ENCODE data around the gene PIP5K1B.

The PIP5K1B gene

DNA sequence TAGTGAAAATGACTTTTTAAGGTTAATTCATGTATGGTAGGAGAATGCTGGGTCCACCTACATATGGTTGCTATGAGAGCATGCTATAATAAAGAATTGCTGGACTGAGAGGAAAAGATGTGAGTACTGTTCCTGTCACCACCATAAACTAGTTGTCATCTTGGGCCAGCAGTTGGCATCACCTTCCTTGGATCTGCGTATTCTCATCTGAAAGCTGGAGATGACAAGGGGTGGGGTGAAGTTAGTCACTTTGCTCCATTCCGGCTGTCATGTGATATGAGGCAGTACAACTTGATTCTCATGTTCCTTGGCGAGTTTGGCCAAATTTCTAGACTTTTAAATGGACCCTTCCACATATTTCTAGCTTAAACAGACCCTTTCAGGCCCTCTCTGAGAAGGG lies 33.3 kb downstream of the PIP5K1B start:
- no peak for DNase-seq (ENCODE audit: low read depth in 2 of 2)

DNA sequence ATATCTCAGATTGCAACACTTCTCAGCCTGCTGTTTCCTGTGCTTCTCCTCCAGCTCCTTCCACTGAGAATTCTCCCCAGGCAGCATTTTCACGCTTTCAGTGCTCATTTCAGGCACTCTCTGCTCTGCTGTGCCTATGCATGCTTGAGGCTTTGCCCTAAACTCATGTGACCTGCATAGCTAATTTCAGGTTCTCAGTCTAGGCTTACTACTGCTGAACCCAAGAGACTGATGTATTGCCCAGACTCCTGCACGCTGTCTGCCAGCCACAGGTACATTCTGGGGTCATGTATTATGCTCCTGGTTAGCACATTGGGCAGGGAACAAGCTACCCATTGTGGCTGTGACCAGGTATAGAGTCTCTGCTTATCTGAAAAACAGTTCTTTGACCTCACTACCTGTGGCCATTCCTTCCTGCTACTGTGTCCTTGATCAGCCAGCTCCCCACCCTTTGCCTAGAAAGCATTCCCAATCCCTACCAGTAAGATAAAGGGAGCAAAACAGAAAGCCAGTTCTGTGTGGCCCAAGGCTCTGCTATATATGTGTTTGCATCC lies 34.7 kb downstream of the PIP5K1B start:
- no peak for DNase-seq (ENCODE audit: low read depth in 2 of 2)

- DNase-seq (ENCODE audit: low read depth in 2 of 2) = no peak
These were observed 35.5 kb downstream of the PIP5K1B start for GRCh38 chr9:68740561-68740960.

- no peak for DNase-seq (ENCODE audit: low read depth in 2 of 2)
These were observed 36.2 kb downstream of the PIP5K1B start for GRCh38 chr9:68741234-68741633.

DNA sequence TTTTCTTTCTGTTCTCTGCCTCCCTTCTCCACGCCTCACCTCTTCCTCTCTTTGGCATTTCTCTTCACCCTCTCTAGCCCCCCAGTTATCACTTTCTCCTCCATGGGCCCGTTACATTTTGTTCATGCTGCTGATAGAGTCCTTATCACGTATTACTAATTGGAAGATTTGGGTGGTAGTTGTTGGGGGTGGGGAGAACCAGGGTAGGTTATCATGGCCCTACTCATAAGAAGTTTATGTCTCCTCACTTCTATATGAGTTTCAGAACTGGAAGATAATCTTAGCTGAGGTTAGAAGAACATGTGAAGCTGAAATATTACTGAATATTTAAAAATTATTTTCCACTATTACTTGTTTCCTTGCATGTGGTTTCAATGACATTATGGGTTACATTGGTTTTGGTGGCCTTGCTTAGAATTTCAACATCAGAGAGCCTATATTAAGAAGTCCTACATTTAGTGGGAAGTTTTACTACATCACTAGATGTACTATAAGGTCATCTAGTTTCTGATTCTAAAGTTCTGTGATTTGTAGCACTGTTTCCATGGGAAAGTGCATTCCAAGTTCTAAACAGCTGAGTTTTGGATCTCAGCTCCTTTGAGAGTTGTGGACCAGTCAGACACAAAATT lies 36.8 kb downstream of the PIP5K1B start:
- no peak for DNase-seq (ENCODE audit: low read depth in 2 of 2)

GRCh38 chr9:68742333-68742730 lies 37.3 kb downstream of the PIP5K1B start:
- DNase-seq (ENCODE audit: low read depth in 2 of 2) = no peak

DNA sequence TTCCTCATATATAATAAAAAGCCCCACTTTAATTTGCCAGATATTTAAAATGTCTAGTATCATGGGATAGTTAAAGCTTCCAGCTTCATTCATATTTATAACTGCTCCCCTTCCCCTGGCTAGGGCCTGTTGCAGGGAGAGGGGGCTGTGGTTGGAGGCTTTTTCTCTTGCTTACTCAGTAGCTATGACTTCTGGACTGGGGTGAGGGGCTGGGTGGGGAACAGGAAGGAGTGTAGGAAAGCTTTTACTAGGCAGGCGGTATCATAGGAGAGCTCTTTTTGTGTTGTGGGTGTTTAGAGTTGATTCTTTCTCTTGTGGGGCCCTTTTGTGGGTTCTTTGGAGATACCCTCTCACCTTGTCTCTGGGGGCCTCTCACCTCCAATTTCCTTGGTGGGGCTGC lies 39.4 kb downstream of the PIP5K1B start:
- no peak for DNase-seq (ENCODE audit: low read depth in 2 of 2)

GRCh38 chr9:68746525-68746924 lies 41.5 kb downstream of the PIP5K1B start:
- no peak for DNase-seq (ENCODE audit: low read depth in 2 of 2)

DNA sequence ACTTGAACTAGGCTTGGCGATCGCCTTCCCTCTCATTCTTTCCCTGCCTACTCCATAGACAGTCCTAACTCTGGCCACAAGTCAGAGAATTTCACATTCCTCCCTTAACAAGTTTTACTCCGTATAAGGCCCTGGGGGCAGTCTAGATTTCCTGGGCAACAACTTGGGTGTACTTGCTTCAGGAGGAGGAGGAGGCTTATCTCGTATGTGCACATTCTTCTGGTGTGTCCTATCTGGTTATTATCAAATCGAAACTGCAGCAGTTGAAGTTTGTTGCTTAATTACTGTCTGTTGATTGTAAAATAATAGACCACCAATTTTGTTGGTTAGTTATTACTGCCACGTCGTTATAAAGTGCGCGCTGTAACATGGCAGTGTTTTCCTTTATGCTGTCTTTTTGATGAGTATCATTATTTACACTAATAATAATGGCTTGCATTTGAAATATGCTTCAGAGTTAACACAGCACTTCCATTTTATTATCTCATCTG lies 42.0 kb downstream of the PIP5K1B start:
- no peak for DNase-seq (ENCODE audit: low read depth in 2 of 2)

GRCh38 chr9:68749135-68749534 lies 44.1 kb downstream of the PIP5K1B start:
- DNase-seq (ENCODE audit: low read depth in 2 of 2) = no peak

DNA sequence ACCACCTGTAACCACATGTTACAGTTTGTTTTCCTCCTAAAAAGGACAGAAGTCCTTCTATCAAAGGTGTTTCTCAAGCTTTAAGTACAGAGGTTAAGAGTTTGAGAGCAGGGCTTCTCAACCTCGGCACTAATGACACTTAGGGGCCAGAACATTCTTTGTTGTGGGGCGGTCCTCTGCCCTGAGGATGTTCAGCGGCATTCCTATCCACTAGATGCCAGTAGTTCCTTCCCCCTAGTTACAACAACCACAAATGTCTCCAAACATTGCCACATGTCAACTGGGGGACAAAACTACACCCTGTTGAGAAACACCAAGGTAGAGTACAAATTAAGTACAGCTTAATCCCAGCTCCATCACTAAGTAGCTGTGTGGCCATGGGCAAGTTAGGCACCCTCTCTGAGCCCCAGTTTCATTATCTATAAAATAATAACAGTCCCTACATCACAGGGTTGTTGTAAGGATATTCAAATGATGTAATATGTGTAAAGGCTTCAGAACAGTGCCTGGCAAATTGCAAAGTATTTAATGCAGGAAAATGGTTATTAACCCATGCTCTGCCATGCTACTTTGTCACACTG lies 44.6 kb downstream of the PIP5K1B start:
- no peak for DNase-seq (ENCODE audit: low read depth in 2 of 2)

GRCh38 chr9:68750255-68750654 lies 45.2 kb downstream of the PIP5K1B start:
- DNase-seq (ENCODE audit: low read depth in 2 of 2) = no peak

DNA sequence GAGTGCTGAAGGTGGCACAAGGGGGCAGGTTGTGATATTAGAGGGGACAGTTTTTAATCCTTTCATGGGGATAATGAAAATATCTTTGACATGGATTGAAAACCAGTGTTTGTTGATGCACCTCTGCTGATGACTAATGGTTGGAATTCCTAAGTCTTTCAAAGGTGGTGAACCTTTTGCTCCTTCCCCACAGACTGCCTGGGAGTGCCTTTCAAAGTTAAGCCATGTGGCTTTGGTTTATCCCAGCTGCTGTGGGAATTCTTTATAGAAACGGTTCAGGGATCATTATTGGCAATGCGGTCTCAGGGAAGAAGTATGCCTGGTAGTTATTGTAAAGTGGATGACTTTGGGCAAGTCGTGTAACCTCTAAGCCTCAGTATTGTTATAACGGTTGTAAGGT lies 45.7 kb downstream of the PIP5K1B start:
- no peak for DNase-seq (ENCODE audit: low read depth in 2 of 2)

GRCh38 chr9:68751556-68751955 lies 46.5 kb downstream of the PIP5K1B start:
- no peak for DNase-seq (ENCODE audit: low read depth in 2 of 2)

DNA sequence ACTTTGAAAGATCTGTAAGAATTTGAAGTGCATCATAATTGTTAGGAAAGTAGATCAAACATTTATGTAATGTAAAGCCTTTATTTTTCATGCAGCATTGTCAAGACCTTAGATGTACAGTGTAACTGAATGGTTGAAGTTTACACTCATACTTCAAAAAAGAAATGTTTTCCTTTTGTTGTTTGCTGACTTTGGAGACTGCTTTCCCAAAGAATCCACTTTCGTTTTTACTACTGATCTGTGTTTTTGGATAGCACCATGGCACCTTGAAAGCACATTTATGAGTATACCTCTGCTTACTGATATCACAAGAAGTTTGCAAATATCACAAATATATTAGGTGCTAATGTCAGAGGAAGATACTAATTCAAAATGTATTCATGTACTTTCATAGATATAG lies 50.0 kb downstream of the PIP5K1B start:
- DNase-seq (ENCODE audit: low read depth in 2 of 2) = no peak

DNA sequence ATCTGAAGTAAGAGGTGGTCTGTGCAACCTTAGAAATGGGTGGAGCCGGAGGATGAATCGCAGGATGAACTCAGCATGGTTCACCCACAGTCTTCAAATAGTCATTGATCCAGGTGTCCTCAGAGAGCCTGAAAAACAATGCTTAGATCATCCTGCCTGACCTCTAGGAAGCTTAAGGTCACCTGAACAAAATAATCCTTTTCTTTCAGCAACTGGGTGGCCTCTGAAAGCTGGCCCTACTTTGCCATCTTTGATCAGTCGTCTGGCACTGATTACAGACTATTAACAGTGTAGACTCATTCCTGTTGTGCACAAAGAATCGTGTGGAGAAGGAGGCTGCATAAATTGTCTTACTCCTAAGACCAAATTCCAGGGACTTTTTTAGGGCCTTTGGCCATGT lies 50.7 kb downstream of the PIP5K1B start:
- no peak for DNase-seq (ENCODE audit: low read depth in 2 of 2)

DNA sequence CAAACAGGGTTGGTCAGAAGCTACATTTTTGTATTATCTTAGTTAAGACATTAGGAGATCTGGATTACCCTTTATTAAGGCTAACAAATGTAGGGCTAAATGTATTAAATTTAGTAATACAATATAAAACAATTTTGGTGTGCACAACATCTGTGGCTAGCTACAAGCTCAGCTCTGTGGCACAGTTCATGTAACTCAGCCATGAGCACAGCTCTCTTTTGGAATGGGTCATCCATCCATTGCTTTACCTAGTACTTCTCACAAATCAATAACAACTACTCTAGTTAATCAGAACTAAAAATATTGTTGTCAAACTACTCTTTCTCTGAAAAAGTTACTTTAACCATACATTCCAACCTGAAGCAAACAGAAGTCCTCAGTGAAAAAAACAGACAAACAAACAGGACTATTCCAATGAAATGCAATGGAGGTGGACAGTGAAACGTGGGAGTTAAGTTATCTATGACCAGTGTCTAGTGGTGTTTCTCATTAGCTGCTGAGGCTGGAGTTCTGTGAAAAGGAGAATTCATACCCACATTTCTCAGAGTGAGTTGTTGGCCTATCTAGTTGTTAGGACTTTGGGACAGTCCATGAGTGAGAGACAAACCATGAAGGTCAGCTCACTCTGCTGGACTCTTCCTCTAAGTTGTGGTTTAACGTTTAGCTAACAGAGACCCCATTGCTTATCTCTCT lies 55.1 kb downstream of the PIP5K1B start:
- no peak for DNase-seq (ENCODE audit: low read depth in 2 of 2)

GRCh38 chr9:68760674-68761333 lies 55.8 kb downstream of the PIP5K1B start:
- no peak for DNase-seq (ENCODE audit: low read depth in 2 of 2)

DNA sequence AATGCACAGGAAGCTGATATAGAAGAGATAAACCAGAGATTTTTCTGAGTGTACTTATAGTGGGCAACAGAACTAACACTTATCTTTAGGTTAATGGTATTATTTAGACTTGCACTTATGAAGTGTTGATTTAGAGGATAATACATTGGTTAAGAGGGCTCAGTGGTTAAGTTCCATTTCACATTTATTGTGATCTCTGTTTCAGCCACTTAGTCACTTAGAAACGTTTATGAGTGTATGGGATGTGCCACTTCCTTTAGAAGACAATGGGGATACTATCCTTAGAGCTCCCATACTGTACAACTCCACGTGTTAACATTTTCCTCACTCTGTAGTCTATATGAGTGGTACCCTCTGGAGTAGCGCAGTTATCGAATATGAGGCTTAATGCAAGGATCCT lies 57.5 kb downstream of the PIP5K1B start:
- DNase-seq (ENCODE audit: low read depth in 2 of 2) = no peak

- DNase-seq (ENCODE audit: low read depth in 2 of 2) = no peak
These were observed 58.1 kb downstream of the PIP5K1B start for GRCh38 chr9:68763104-68763503.

GRCh38 chr9:68768619-68769018 lies 63.6 kb downstream of the PIP5K1B start:
- no peak for DNase-seq (ENCODE audit: low read depth in 2 of 2)

DNA sequence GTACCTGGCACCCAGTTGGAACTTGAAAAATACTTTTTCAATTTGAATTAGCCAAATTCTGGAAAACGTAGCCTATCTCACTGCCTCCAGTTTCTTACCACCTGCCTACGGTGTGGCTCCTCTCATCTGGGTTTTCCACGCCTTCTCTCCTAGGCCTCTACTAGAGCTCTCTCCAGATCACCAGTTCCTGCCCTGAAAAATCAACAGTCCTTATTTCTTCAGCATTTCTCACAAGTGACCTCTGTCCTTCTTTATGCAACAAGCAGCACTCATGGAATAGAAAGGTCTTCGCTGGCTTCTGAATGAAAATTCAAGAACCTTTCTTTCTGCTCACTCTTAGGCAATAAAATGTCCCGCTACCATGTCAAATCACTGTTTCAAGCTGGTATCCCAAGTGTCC lies 64.8 kb downstream of the PIP5K1B start:
- DNase-seq (ENCODE audit: low read depth in 2 of 2) = no peak
